Stimulated activated CD8-positive, alpha-beta memory T cell treated with anti-CD3 and anti-CD28 coated beads, Interleukin-2, amount 100 ng/mL, for 1 hour (primary cell): ENCODE data around the gene SPATA13.

ENCODE experiments used
- DNase-seq, 2 donors: peaks; one replicate each; pipeline ENCODE4 v3.0.0-alpha.2; 2020; ENCODE audit warnings: low read depth in 2 of 2

SPATA13 gene

DNA sequence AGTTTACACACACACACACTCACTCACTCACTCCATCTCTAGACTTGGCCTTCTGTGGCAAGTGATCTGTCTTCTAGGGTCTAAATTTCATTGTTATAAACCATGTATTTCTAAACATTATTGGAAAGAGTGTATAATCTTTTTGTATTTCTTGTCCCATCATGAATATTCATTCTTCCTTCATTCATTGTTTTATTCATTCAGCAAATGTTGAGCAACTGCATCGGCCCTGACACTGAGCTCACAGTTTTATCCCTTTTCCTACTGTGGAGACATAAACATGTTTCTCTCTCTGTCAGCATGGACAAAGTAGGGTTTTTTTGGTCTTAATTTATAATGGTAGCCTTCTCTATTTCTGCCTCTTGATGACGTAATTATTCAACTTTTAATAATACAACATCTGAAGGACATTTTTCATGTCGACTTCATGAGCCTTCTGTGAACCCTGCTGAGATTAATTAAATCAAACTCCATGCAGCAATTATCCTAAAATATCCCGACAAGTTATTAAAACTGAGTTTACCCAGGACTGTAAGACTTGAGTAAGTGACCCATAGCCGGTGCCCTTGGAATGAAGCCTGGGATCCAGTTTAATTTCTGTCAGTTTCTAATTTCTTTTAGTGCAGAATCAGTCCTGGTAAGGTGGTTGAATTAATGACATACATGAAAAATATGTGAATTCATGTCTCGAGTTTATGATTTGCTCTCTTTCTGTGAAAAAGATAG lies 7.3 kb downstream of the SPATA13 start:
- DNase-seq = no peak

DNA sequence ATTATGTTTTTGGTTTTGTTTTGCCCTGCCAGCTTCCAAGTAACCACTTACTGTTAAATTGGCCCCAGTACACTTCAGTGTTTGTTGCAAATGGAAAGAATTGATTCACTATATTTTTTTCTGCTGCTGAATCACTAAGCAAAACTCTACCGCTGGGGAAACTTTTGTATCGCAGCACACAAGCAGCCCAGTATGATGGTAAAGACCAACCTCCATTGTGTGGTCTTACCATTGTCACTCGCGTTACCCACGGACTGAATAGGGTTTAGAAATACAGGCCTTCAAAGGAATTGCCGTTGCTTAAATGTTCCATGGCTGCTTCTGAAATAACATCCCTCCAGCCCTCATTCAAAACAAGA lies 7.9 kb downstream of the SPATA13 start:
- no peak for DNase-seq

DNA sequence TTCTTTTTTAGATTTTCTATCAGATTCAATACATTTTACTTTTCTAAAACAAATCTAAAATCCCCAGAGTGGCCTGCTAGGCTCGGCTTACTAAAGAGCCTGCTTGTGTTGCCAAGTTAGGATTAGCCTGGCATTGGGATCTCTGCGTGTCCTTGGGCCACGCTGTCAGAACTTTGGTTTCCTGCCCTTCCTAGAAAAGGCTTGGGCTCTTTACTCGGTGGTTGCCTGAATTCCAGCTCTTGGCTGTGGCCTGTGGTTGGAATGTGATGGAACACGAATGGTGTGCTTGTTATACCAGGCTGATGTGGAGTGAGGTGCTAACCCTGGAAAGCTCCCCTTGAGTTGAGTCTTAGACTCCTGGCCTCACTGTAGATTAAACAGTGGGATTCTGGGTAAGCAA lies 8.5 kb downstream of the SPATA13 start:
- DNase-seq = no peak

DNA sequence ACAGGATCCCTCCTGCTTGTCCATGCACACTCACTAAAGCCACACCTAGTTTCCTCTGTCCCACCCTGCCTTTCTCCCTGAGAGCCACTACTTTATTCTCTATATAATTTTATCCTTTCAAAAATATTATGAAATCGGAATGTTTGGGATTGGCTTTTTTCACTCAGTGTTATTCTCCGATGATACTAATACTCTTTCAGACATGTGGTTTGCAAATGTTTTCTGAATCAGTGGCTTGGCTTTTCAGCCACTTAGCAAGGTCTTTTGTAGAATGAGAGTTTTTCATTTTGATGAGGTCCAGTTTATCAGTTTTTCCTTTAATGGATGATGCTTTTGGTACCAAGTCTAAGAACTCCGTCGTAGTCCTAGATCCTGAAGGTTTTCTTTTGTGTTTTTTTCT lies 11.6 kb downstream of the SPATA13 start:
- DNase-seq = no peak

DNA sequence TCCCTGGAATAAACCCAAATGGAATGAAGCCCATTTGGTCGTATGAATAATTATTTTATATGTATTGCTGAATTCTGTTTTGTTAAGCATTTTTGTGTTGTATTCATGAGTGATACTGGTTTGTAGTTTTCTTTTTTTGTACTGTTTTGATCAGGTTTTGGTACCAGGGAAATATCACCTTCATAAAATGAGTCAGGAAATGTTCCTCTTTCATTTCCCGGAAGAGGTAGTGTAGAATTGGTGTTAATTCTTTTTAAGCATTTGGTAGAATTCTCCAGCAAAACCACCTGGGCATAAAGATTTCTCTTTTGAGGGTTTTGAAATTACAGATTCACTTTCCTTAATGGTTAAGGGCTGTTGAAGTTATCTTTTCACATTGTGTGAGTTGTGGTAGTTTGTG lies 13.3 kb downstream of the SPATA13 start:
- DNase-seq = no peak

DNA sequence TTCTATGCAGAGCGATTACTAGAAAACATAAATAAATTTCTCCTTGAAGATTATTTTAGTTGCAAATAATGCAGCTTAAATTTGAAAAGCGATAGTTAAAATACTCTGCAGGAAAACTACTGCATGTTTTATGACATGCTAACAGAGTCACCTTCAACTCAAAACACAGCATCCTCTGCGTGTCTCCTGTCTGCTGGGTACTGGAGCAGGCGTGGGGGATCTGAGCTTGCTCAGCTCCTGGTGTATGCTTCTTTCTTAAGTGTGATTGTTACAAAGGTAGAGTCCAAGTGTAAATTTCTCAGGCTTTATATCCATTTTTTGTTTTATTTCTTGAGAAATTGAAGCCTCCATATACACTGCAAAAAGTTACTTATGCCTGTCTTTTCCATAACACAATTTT lies 15.3 kb downstream of the SPATA13 start:
- no peak for DNase-seq

DNA sequence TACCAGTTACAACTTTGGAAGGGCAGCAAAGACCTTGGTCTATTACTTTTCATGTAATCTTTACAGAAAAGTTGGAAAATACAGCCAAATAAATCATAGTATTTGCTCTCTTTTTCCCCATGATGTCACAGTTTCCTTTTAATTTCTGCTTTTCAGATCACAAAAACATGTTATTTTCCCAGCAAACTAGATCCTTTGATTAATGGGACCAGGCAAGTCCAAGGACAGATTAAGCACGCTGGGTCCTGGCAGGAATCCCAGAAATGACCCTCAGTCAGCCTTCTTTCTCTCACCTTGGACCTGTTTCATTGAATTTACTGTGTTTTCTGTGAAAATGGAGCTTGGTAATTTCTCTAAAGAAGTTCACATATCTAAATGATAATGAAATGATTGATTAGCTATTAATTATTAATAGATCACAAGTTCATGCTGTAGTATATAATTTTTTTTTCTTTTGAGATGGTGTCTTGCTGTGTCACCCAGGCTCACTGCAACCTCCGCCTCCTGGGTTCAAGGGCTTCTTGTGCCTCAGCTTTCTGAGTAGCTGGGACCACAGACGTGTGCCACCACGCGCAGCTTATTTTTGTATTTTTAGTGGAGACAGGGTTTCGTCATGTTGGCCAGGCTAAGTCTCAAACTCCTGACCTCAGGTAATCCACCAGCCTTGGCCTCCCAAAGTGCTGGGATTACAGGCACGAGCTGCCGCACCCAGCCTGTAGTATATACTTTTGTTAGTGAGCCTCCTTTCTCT lies 16.0 kb downstream of the SPATA13 start:
- no peak for DNase-seq

DNA sequence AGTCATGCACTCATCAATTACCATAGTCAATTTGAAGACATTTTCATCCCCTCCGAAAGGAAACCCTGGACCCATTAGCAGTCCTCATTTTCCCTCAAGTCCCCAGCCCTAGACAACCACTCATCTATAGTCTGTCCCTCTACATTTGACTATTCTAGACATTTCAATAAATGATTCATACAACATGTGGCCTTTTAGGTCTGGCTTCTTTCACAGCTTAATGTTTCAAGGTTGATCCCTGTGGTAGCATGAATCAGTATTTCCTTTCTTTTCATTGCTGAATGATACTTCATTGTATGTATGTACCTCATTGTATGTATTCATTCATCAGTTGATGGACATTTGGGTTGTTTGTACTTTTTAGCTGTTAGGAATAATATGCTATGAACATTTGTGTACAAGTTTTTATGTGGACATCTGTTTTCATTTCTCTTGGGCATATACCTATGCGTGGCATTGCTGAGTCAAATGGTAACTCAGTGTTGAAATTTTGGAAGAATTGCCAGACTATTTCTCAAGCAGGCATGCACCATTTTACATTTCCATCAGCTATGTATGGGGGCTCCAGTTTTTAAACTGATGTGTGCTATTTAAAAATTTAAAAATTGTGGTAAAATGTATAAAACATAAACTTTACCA lies 18.4 kb downstream of the SPATA13 start:
- no peak for DNase-seq

DNA sequence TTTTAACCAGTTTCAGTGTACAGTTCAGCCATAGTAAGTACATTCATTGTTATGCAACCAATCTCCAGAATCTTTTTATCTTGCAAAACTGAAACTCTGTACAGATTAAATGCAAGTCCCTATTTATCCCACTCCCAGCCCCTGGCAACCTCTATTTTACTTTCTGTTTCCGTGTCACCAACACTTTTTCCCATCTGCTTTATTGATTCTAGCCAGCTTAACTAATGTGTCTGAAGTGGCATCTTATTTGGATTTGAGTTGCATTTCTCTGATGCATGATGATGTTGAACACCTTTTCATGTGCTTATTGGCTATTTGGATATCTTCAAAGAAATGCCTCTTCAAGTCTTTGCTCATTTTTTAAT lies 18.9 kb downstream of the SPATA13 start:
- no peak for DNase-seq

DNA sequence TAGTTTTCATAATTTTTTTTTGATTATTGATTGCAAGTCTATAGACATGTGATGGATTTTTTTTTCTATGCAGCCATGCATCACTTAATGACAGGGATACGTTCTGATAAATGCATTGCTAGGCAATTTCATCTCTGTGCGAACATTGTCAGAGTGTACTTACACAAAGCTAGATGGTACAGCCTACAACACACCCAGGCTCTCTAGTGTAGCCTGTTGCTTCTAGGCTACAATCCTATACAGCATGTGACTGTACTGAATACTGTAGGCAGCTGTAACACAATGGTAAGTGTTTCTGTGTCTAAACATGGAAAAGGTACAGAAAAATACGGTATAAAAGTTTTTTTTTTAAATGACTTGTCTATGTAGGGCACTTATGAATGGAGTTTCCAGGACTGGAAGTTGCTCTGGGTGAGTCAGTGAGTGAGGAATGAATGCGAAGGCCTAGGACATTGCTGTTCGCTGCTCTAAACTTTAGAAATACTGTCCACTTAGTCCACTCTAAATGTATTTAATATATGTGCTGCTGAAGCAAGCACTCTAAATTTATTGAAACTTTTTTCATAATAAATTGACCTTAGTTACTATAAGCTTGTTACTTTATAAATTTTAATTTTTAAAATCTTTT lies 20.3 kb downstream of the SPATA13 start:
- no peak for DNase-seq

DNA sequence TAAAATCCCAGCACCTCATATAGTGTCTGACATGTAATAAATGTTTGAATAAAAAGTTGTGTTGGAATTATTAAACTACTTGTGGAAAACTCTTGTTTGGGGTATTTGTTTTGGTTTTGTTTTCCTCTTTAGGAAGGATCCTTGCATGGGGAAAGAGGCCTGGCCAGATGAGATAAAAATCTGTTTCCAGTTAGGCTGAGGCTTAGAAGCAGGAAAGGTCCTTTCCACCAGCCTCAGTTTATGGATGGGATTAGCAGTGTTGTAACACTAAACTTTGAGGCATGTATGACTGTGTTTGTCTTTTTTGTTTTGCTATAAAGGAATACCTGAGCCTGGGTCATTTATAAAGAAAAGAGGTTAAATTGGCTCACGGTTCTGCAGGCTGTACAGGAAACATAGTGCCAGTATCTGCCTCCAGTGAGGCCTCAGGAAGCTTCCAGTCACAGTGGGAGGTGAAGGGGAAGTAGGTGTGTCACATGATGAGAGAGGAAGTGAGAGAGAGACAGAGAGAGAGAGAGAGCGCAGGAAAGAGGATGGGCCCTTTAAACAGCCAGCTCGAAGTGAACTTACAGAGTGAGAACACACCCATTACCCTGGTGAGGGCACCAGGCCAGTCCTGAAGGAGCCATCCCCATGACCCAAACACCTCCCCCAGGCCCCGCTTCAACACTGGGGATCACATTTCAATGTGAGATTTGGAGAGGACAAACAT lies 21.6 kb downstream of the SPATA13 start:
- no peak for DNase-seq

DNA sequence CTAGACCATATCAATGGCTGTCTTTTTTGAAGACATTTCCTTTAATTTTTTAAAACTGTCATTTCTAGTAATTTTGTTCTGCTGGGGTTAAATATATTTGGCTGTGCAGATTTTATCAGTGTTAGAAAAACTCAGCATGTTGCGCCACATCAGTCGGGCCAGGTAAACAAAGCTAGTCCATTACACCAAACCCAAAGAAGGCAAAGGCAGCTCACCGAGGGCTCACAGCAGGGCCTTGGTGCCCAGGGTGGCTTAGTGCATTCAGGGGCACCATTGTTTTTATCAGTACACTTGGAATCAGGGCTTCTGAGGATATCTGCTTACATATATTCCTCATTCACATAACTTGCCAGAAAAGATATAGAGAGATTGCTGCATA lies 22.2 kb downstream of the SPATA13 start:
- DNase-seq = no peak

DNA sequence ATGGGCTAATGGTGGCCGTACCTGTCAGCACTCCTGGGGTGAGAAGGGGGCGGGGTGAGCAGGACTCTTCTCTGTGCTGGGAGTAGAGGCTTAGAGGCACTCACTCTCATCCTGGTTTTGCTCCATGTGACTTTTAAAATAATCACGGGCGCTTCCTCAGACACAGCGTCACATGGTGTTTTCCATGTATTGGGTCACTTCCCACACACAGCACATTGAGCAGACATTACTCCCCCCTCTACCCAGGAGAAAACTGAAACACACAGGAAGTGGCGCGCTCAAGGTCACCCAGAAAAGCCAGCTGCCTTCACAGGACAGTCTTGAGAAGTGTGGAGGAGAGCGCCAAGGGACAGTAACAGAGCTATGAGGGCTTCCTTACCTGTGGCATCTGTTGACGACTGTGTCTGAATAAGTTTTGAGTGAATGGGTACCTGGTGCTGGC lies 23.2 kb downstream of the SPATA13 start:
- DNase-seq = no peak

DNA sequence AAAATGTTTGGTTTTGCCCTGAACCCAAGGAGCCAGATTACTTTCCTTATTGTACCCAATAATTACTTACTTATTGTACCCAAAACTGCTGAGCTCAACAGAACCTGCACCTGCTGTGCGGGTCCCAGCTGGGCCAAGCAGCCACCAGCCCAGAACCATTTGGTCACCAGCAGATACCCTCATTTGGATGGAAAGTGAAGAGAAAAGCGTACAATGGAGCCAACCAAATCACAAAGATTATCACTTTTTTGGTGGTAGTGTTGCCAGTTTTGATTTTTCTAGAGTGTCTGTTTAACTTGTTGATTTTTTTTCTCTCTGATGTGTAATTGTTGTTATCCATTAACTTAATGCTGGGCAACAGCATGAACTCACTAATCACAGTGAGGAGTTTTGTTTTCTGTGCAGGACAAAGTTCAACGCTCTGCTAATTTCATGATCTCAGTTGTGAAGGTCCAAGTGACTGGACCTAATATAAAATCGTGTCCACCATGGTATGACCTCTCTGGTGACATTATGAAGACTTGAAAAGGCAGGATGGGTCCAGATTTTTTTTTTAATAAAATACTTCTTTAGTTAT lies 23.8 kb downstream of the SPATA13 start:
- no peak for DNase-seq

DNA sequence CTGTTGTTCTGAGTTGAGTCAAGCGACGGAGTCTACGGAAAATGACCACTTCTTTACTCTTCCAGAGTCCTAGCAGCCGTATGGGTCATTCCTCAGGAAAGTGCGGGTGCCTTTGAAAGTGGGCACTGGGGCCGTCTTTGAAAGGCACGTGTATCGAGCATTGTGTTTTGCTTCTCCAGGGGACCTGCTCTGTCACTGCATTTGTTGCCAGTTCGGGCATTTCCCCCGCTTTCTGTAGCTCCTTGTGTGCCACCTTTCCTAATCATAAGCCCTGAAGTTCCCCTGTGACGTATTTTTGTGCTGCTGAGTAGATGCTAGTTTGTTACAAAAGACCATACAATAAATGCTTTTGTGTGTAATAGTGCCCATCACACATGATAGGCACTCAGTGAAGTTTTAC lies 24.4 kb downstream of the SPATA13 start:
- no peak for DNase-seq

DNA sequence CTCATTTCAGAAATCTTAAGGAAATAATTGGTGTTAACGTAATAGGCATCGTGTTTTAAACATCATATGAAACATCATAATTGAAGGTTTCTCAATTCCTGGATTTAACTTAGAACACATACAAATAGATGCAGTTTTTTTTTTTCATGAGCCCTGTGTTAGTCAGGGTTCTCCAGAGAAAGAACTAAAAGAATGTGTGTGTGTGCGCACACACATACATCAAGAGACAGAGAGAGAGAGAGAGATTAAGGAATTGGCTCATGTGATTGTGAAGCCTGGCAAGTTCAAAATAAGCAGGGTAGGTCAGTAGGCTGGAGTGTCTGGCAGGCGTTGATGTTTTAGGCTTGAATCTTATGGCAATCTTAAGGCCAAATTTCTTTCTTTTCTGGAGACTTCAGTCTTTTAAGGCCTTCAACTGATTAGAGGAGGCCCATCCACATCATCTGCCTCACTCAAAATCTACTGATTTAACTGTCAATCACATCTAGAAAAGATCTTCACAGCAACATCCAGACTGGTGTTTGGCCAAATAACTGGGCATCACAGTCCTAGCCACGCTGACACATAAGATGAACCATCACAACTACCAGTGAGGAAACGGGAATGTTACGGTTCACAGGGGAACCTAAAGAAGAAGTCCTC lies 25.2 kb downstream of the SPATA13 start:
- no peak for DNase-seq

DNA sequence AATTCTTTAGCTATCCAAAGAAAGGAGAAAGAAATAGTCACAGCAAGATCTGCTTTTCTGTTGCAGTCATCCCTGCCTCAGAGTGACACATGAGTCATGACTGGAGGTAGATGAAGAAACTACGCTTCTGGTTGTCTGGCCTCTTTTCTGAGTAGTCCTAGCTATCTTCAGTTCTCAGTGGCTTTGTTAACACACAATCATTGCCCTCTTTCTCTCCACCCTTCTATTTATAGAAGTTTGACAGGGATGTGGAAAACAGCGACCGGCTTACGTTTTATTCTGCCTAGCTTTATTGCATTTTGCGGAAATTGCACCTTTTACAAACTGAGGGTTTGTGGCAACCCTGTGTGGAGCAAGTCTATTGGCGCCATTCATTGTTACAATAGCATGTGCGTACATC lies 26.7 kb downstream of the SPATA13 start:
- DNase-seq = no peak

DNA sequence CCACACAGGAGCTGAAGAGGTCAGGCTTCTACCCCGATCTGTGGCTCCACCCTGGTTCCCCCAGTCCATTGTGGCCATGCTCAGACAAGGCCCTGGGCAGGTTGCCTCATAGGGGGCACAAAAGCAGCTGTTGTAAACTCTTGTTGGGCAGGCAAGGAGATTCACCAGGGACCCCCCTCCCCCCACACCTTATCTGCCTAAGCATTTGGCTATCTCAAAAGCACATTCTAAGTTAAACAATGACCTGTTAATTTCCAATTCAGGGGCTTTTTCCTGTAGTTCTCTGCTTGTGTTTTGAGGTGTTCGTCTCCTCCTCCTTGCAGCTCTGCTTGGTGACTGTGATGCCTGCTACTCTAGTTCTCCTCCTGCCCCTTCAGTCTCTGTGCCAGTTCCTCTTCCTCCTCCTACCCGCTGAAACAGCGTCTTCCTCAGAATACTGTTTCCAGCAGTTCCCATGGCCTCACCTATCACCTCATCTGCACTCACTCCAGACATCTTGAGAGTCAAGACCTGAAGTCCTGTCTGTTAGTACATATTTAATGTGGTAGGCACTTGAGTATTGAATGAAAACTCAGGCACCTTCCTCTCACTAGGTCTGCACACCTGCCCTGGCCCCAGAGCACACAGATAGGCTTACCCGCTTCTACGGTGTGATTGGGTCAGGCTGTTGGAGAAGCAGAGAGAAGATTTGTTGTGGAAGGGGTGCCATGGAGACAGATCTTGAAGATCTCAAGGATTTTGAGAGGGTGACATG lies 31.7 kb downstream of the SPATA13 start:
- DNase-seq = no peak

DNA sequence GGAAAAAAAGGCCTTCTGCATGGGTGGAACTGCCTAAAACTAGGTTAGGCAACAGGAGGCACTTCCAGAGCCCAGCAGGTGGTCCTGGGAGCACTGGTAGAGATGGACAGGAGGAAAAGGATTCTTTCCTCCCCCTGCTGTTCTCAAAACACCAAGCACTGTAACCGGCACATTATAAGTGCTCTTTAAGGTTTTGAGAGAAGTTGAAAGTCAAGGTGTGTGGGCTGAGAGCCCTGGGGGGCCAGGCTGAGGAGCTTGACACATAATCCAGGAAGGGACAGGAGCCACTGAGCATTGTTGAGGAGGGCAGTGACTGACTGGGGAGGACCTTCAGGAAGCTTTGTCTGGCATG lies 32.3 kb downstream of the SPATA13 start:
- DNase-seq = no peak

DNA sequence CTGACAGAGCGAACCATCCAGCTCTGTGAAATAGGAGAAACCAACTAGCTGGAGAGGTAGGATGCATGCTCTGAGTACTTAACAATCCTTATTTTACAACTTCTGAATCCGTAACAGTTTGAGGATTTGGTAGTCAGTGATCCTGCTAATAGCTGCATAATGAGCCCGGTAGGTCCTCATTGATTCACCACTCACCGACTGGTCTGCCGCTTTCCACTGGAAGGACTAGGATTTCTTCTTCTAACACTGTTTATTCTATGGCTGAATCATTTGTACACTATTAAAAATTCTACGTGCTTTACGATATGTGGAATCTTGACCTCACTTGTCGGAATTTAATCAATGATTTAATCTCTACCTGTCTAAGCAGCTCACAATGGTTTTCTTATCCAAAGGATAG lies 33.9 kb downstream of the SPATA13 start:
- DNase-seq = no peak

DNA sequence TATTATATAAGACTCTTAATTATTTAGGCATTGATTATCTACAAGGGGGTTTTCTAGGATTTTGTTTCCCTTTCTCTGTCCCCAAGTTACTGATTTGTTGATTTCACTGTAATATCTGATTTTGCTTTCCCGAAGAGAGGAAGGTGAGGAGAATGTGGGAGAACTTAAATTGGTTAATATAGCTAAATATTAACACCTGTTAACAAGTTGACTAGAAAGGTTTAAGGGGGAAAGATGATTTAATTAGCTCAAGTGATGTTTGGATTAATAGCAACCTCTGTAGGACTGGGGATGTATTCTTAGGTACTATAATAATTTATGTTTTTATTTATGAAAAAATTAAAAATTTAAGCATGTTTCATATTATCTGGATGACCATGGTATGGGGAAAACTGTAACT lies 35.1 kb downstream of the SPATA13 start:
- DNase-seq = no peak
